CD4-positive, alpha-beta T cell (primary cell): ENCODE results near the gene STARD7. TPM values are rescaled to one million over a fixed set of nuclear protein-coding genes. Genes with fewer than 3 reads are reported as not detected.

Experiments
- ATAC-seq: fragments of 200-7000 bp; cut with Tn5 transposase; one replicate; pipeline ENCODE4 v1.10.0; 2022; ENCODE audit warnings: mild to moderate bottlenecking; ENCODE audit not compliant: poor library complexity
- CTCF ChIA-PET: fragments of 350-600 bp; sonication (Branson Sonifier 250); formaldehyde crosslinking; loops from one replicate; lab custom pipeline; 2021; ENCODE audit warnings: antibody characterized with exemption, inconsistent platforms; lab: Charles Lee
- POLR2A ChIA-PET: fragments of 350-600 bp; sonication (Branson Sonifier 250); formaldehyde crosslinking; loops from one replicate; lab custom pipeline; 2021; ENCODE audit warnings: antibody characterized with exemption, inconsistent platforms; lab: Charles Lee
- DNase-seq, 14 experiments: peaks; one replicate each; pipeline ENCODE4 v3.0.0-alpha.2; 2013 to 2020; ENCODE audit warnings: mixed read lengths in 2 of 14
- H3K27ac ChIP-seq, 2 donors: one replicate each; pipeline versions ENCODE4 v1.5.1 to v1.7.0; 2013; ENCODE audit warnings: low read length in 2 of 2, low read depth in 1 of 2, mild to moderate bottlenecking in 1 of 2
- H3K27me3 ChIP-seq, 2 experiments: 1 replicate in 1 of 2; 2 replicates in 1 of 2; pipeline versions ENCODE4 v1.6.1 to v1.7.0; 2013; ENCODE audit warnings: low read length in 2 of 2, control low read depth in 1 of 2, mild to moderate bottlenecking in 1 of 2, moderate library complexity in 1 of 2; ENCODE audit not compliant: insufficient read depth in 2 of 2, control insufficient read depth in 1 of 2
- H3K36me3 ChIP-seq: one replicate; pipeline ENCODE4 v1.6.1; 2013; ENCODE audit warnings: low read length, control low read depth; ENCODE audit not compliant: insufficient read depth
- H3K4me1 ChIP-seq: one replicate; pipeline ENCODE4 v1.6.1; 2013; ENCODE audit warnings: low read length, control low read depth; ENCODE audit not compliant: insufficient read depth
- H3K4me3 ChIP-seq: one replicate; pipeline ENCODE4 v1.5.1; 2013; ENCODE audit warnings: mild to moderate bottlenecking, low read length, moderate library complexity
- H3K9me3 ChIP-seq, 2 experiments: 1 replicate in 1 of 2; 2 replicates in 1 of 2; pipeline versions ENCODE4 v1.6.1 to v1.7.0; 2013; ENCODE audit warnings: low read length in 2 of 2, mild to moderate bottlenecking in 2 of 2, control low read depth in 1 of 2, moderate library complexity in 1 of 2; ENCODE audit not compliant: control insufficient read depth in 1 of 2, insufficient read depth in 1 of 2
- H3K27ac Mint-ChIP-seq: one replicate; pipeline ENCODE4 v1.8.0; 2020; ENCODE audit warnings: mixed read lengths
- H3K27me3 Mint-ChIP-seq: one replicate; pipeline ENCODE4 v1.8.0; 2021; ENCODE audit warnings: mixed read lengths
- H3K36me3 Mint-ChIP-seq: one replicate; pipeline ENCODE4 v1.8.0; 2021; ENCODE audit warnings: low read depth, mixed read lengths
- H3K4me1 Mint-ChIP-seq: one replicate; pipeline ENCODE4 v1.8.0; 2021; ENCODE audit warnings: low read depth, mixed read lengths
- H3K4me3 Mint-ChIP-seq: one replicate; pipeline ENCODE4 v1.8.0; 2020; ENCODE audit warnings: mild to moderate bottlenecking, mixed read lengths
- H3K9me3 Mint-ChIP-seq: one replicate; pipeline ENCODE4 v1.8.0; 2020; ENCODE audit warnings: mixed read lengths
- CTCF ChIP-seq: fragments of 200-600 bp; IDR thresholded peaks from one replicate; pipeline ENCODE4 v1.8.0; 2022; ENCODE audit warnings: antibody characterized with exemption, mild to moderate bottlenecking
- intact Hi-C, 2 experiments: fragments of 100-400 bp; cut with DNase I in 1 of 2; cut with micrococcal nuclease in 1 of 2; formaldehyde crosslinking; loops; one replicate each; pipeline versions ENCODE4 v1.15.1 to v1.9.0; 2023 to 2025; cut with DNase I, micrococcal nuclease
- total RNA-seq, 174 experiments: library from RNA in 2 of 174; stranded (reverse) in 2 of 174; gene quantifications; one replicate each; pipeline ENCODE4 v1.2.3 and lab custom pipeline; 2021 to 2026

The STARD7 gene
- total RNA-seq, 2 experiments from 2014 or later, result 57.4 to 58.6 TPM

- H3K4me3 Mint-ChIP-seq, result no peak overlapping the region
- H3K36me3 ChIP-seq, result peaks cover 4% of the 10 kb centered on the region
- H3K4me1 Mint-ChIP-seq, result peaks cover 49% of the 10 kb centered on the region
- peaks cover 51% of the 10 kb centered on the region for H3K4me1 ChIP-seq
- POLR2A ChIA-PET, result interaction anchor here (0.9 to 1.3 kb wide), 2 partner anchors 10 to 38 kb away, joined by 3 read pairs; partner anchors contain the start of gene STARD7
- ATAC-seq (no peak), DNase-seq (peak in 4 of 14 experiments; percentile 14 to 72 (median 36))
- no peak for TF ChIP-seq CTCF
- no peaks in the 10 kb centered on the region for H3K27me3 Mint-ChIP-seq
- peak overlapping the region in 1 of 2 donors; percentile 3 for H3K27ac ChIP-seq
- no peaks in the 10 kb centered on the region for H3K27me3 ChIP-seq
- H3K36me3 Mint-ChIP-seq, result peaks cover 6% of the 10 kb centered on the region
- no peaks in the 10 kb centered on the region for H3K9me3 ChIP-seq
- H3K4me3 ChIP-seq, result no peak overlapping the region
- no peaks in the 10 kb centered on the region for H3K9me3 Mint-ChIP-seq
- peak overlapping the region; percentile 31 for H3K27ac Mint-ChIP-seq
- CTCF ChIA-PET, result no interaction called here
- intact Hi-C loops, result no loop called here
These were observed 37.2 kb upstream of the STARD7 start for GRCh38 chr2:96245609-96246390.

- peaks cover 54% of the 10 kb centered on the region for H3K4me1 ChIP-seq
- Mint-ChIP-seq H3K27me3 (no peaks in the 10 kb centered on the region), H3K4me1 (peaks cover 53% of the 10 kb centered on the region), H3K36me3 (no peaks in the 10 kb centered on the region), H3K27ac (no peak overlapping the region), H3K9me3 (no peaks in the 10 kb centered on the region), H3K4me3 (no peak overlapping the region)
- intact Hi-C loops, result no loop called here
- CTCF ChIA-PET, result no interaction called here
- no peaks in the 10 kb centered on the region for H3K27me3 ChIP-seq
- H3K4me3 ChIP-seq, result no peak overlapping the region
- TF ChIP-seq CTCF, result no peak
- H3K9me3 ChIP-seq, result no peaks in the 10 kb centered on the region
- POLR2A ChIA-PET, result interaction anchor here (1.0 to 3.0 kb wide), 2 partner anchors 35 kb away, joined by 3 to 26 read pairs; partner anchors contain the start of gene STARD7
- ATAC-seq (no peak), DNase-seq (no peak)
- H3K36me3 ChIP-seq, result peaks cover 3% of the 10 kb centered on the region
- H3K27ac ChIP-seq, result no peak overlapping the region
These were observed 35.2 kb upstream of the STARD7 start for GRCh38 chr2:96243843-96244242.

GRCh38 chr2:96241900-96242611 is 33.4 kb upstream of the STARD7 start:
- Histone ChIP-seq H3K27ac (peak overlapping the region; percentile 61 to 92), H3K4me1 (peaks cover 49% of the 10 kb centered on the region), H3K4me3 (peak overlapping the region; percentile 6), H3K36me3 (peaks cover 3% of the 10 kb centered on the region), H3K27me3 (no peaks in the 10 kb centered on the region), H3K9me3 (no peaks in the 10 kb centered on the region)
- DNase-seq (peak in 11 of 14 experiments; percentile 15 to 84 (median 40)), ATAC-seq (peak; percentile 83)
- ChIA-PET CTCF (no interaction called here), POLR2A (interaction anchor here (0.5 to 3.0 kb wide), 8 partner anchors 10 to 234 kb away, joined by 3 to 26 read pairs (median 3); partner anchors contain the start of gene STARD7)
- peak overlapping the region; percentile 66 for H3K4me3 Mint-ChIP-seq
- no peaks in the 10 kb centered on the region for H3K9me3 Mint-ChIP-seq
- H3K27ac Mint-ChIP-seq, result peak overlapping the region; percentile 94
- peaks cover 47% of the 10 kb centered on the region for H3K4me1 Mint-ChIP-seq
- no peak for TF ChIP-seq CTCF
- H3K27me3 Mint-ChIP-seq, result no peaks in the 10 kb centered on the region
- intact Hi-C loops, result no loop called here
- no peaks in the 10 kb centered on the region for H3K36me3 Mint-ChIP-seq
